ENCODE data around the gene RCOR2.
"Not testable (repeated sequence)": the region's sequence is repeated elsewhere in the genome, so short reads cannot be mapped to it uniquely, and the experiment has no call there.

Gene RCOR2

DNA sequence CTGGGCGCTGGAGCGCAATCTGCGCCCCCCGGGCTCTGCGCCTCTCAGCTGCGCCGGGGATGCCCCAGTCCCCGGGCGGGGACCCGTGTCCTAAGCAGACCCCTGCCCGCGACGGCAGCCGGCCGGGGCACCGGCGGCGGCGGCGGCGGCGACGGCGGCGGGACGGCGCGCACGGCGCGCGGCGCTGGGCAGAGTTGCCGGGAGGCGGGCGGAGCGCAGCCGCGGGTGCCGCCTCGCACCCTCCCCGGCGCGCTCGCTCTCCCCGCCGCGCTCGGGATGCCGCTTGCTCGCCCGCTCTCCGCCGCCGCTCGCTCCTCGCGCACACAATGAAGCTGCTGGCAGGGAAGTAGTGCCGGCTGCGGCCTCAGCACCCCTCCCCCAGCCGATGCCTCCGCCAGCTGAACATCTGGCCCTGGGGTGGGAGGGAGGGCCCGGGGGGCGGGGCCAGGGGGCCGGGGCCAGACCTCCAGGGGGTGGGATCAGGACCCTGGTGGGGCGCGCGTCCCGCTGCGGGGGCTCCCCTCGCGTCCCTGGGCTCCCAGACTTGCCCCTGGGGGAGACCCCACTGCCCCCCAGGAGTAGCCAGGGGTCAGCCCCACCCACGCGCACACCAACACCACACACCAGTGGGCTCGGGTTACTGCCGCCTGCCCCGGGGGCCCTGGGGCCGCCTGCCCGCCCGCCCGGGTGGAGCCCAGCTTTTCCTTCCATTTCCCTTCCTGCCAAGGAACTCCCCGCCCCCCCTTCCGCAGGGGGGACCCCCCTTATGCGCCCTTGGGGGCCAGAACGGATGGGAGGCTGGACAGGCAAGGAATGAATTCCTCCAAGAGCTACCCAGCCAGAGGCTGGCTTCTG lies at the start of gene RCOR2:
RCOR2 (minus strand) TSS at position 328 of the 855 bp plus-strand sequence. CDS start 708 bp downstream, outside the sequence.
- peak; percentile 63 for DNase-seq (ENCODE audit: low read depth)

GRCh38 chr11:63966444-63966843 lies 49.5 kb upstream of the RCOR2 start:
- DNase-seq (ENCODE audit: low read depth), result no peak

DNA sequence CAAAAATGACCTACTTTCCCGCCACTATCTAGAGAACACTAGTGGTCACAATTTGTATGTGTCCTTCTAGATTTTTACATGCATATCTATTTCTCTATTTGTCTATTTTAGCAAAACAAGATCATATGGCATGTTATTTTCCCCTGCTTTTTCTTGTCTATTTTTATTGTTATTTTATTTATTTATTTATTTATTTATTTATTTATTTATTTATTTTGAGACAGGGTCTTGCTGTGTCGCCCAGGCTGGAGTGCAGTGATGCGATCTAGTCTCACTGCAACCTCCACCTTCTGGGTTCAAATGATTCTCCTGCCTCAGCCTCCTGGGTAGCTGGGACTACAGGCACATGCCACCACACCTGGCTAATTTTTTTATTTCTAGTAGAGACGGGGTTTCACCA lies 46.9 kb upstream of the RCOR2 start:
- not testable (repeated sequence) for DNase-seq (ENCODE audit: low read depth)

- no peak for DNase-seq (ENCODE audit: low read depth)
Measured at GRCh38 chr11:63961608-63962412, 44.8 kb upstream of the RCOR2 start.

- DNase-seq (ENCODE audit: low read depth), result no peak
Measured at GRCh38 chr11:63958008-63958407, 41.0 kb upstream of the RCOR2 start.

GRCh38 chr11:63952570-63952969 lies 35.6 kb upstream of the RCOR2 start:
- DNase-seq (ENCODE audit: low read depth), result no peak

GRCh38 chr11:63951779-63952536 lies 35.0 kb upstream of the RCOR2 start:
- DNase-seq (ENCODE audit: low read depth), result no peak

GRCh38 chr11:63945477-63946163 lies 28.7 kb upstream of the RCOR2 start:
- peak; percentile 24 for DNase-seq (ENCODE audit: low read depth)

DNA sequence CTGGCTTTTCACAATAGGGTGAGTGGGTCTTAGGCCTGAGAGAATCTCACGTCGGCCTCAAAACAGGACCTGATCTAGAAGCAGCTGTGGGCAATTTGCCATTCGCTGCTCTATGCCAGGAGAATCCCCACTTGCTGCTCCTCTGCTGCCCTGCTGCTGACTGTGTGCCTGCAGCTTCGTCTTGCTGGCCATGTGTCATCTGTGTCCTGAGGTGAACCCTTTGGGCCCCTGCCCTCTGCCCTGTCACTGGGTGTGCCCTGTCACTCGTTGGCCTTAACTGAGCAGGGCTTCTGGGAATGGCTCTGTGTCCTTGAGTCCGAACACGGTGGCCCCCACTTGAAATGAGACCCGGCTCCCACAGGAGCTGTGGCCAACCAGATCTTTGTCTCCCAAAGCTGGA lies 28.0 kb upstream of the RCOR2 start:
- no peak for DNase-seq (ENCODE audit: low read depth)

GRCh38 chr11:63942803-63943202 lies 25.8 kb upstream of the RCOR2 start:
- no peak for DNase-seq (ENCODE audit: low read depth)

- DNase-seq (ENCODE audit: low read depth), result no peak
Measured at GRCh38 chr11:63941901-63942300, 24.9 kb upstream of the RCOR2 start.

DNA sequence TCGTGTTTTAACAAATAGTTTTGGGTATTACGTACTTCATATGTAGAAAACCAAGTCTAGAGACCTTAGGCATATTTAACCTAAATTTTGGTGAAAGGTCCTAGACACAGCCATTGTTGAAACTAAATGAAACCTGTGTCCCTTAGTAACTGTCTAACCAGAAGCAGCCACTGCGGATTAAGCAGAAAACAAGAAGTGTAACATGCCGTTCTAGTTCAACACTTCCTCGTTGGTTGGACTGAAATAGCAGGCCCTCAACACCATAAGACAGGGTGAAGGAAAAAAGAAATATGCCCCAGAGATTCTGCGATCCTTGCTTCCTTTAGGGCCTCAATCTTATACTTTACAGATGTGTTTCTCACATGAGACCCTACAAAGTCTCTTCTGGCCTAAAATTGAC lies 23.8 kb upstream of the RCOR2 start:
- no peak for DNase-seq (ENCODE audit: low read depth)

- DNase-seq (ENCODE audit: low read depth), result no peak
Measured at GRCh38 chr11:63939397-63939891, 22.5 kb upstream of the RCOR2 start.

DNA sequence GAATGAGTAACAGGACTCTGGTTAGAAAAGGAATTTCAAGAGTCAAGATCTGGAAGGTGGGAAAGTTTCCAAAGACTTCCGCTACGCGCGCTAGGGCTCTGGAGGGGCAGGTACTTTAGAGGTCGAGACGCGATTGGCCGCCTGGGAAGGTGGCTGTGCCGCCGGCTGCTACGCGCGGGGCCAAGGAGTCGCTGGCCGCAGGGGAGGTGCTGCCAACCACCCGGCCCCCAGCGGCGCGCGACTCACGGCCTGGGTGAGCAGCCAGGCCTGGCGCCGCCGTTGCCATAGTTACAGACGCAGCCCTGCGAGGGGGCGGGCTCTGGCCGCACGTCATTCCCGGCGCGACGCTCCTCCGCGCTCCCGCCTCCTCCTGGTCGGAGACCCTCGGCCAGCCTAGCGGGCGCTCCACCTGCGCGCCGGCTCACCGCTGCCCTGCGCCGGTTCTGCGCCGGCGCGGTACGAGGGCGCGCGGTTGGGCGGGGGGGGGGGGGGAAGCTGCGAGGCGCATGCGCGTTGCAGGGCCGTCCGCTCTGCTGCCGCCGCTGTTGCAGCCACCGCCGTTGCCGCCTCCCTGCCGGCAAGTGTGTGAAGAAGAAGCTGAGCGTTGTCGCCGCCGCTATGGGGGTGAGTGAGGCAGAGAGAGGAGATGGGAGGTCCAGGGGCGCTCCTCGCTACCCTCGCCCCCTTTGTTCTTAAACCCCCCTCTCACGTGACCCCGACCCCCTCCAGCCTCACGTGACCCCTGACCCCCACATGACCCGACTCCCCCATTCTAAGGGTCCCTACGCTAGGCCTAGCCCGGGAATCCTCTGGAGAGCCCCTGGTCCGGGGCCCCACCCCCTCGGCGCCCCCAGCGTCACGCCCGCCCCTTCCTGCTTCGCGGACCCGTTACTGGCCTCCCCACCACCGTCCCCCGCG lies 21.8 kb upstream of the RCOR2 start, which contains the start of gene NAA40:
NAA40 (plus strand) TSS at position 524 of the 918 bp plus-strand sequence; CDS start at position 619, 95 bp downstream.
- DNase-seq (ENCODE audit: low read depth), result peak; percentile 96

DNA sequence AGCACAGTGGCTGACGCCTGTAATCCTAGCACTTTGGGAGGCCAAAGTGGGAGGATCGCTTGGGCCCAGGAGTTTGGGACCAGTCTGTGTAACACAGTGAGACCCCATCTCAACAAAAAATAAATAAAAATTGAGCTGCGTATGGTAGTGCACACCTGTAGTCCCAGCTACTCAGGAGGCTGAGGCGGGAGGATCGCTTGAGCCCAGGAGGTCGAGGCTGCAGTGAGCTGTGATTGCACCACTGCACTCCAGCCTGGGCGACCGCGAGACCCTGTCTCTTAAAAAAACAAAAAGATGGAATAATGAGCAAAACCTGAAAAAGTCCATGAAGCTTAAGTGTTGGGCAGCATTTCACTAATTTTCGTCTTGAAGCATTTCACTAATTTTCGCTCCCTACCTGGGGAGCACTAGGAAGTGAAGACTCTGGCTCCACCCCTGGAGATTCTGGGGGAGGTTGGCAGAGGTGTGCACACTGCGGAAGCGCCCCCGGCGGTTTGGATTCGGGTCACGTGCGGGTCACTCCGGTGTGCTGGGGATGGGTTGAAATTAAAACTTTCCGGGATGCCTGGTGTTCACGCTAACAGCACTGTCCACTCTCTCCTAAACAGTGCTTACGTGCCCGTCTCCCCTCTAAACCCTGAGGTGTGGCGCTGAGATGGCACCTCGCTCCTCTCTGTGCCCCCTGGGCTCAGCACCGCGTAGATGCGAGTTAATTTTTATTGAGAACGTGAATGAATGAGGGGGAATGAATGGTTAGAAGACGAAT lies 20.9 kb upstream of the RCOR2 start:
- no peak for DNase-seq (ENCODE audit: low read depth)

- no peak for DNase-seq (ENCODE audit: low read depth)
Measured at GRCh38 chr11:63933459-63933858, 16.5 kb upstream of the RCOR2 start.

DNA sequence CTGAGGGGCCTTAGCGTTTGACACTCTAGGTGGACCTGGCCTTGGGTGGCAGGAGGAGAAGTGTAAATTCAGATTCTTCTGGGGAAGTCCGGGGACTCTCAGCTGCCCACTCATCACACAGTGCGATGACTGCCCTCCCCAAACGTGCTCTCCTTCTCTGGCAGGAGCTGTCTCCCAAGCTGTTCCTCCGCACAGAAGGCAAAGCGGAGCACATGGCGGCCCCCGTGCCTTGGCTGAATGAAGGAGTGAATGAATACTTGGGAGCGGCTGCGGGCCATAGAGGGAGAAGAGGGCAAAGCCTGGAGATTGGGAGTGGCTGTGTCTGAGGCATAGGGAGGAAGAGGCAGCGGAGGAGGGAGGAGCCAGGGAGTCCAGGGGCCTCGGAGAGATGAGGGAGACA lies 14.9 kb upstream of the RCOR2 start:
- no peak for DNase-seq (ENCODE audit: low read depth)

DNA sequence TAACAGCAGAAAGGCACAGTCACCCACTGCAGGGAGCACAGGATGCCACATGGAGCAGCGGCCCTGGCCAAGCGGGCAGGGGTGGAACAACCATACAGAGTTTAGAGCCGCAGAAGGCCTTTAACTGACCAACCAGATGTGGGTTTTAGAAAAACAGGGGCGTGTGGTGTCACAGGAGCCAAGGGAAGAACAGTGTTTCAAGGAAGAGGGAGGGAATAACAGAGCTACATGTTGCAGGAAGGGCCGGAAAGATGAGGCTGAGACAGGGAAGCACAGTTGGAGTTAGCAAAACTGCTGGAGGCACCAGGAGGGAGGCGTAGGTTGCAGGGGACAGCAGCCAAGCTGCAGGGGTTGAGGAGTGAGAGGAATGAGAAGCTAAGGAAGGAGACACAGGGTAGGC lies 14.1 kb upstream of the RCOR2 start:
- no peak for DNase-seq (ENCODE audit: low read depth)

DNA sequence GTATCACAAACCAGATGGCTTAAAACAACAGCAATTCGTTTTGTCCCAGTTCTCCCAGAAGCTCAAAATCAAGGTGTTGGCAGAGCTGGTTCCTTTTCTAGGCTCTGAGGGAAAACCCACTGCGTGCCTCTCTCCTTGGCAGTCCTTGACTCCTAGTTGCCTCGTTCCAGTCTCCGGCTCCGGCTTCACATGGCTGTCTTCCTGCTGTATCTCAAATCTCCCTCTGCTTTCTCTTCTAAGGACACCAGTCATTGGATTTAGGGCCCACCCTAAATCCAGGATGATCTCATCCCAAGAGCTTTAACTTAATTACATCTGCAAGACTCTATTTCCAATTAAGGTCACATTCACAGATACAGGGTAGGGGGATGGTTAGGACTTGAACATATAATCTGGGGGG lies 12.7 kb upstream of the RCOR2 start:
- no peak for DNase-seq (ENCODE audit: low read depth)

DNA sequence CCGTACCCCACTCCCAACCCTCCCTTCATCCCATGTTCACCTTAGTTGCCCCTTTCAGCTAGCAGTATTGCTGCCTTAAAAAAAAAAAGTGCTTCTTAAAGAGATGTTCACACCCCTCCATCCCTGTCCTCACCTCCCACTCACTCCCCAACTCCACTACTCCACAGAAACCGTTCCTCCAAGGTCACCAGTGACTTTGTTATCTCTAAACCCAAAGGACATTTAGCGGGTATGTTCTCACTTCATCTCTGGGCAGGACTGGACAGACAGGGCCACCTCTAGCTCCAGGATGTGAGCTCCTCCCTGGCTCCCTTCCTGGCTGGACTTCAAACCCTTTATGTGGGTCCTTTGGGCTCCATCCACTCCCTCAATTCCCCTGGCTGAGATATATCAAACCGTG lies 6.4 kb upstream of the RCOR2 start:
- no peak for DNase-seq (ENCODE audit: low read depth)

Data from activated T-cell treated with anti-CD3 and anti-CD28 coated beads for 48 hours (primary cell).